Endothelial cell of umbilical vein (primary cell): Measurements from ENCODE around the gene ATR. TPM values are rescaled to one million over a fixed set of nuclear protein-coding genes. Genes with fewer than 3 reads are reported as not detected.

Experiments
- BruUV-seq: library from RNA; stranded (reverse); fragments of 400-500 nt; replicated peaks from 2 replicates; lab custom pipeline; 2021; lab: Mats Ljungman, UMichigan
- CTCF ChIA-PET: fragments of 300-600, 350-600 bp; sonication (Branson Sonifier 250); formaldehyde crosslinking; loops from one replicate; lab custom pipeline; 2021; ENCODE audit warnings: antibody characterized with exemption, inconsistent platforms; lab: Charles Lee
- POLR2A ChIA-PET: fragments of 300-600, 350-600 bp; sonication (Branson Sonifier 250); formaldehyde crosslinking; loops from one replicate; lab custom pipeline; 2021; ENCODE audit warnings: antibody characterized with exemption, inconsistent platforms; lab: Charles Lee
- DNase-seq: peaks from one replicate; pipeline ENCODE4 v3.0.0-alpha.2; 2011; ENCODE audit warnings: low read depth, low spot score
- FAIRE-seq: peaks from 2 replicates; lab custom pipeline; 2011; peaks lifted over from hg19 to GRCh38; lab: Jason Lieb, UNC
- H2AFZ ChIP-seq: 2 replicates; pipeline ENCODE4 v1.6.0; 2012; ENCODE audit warnings: low read depth, low read length, control low read depth, inconsistent platforms
- H3K27ac ChIP-seq: 2 replicates; pipeline ENCODE4 v1.5.1; 2011; ENCODE audit warnings: low read depth, mild to moderate bottlenecking, control low read depth, low read length, moderate library complexity; ENCODE audit not compliant: insufficient read depth
- H3K27me3 ChIP-seq, 2 experiments: 2 replicates each; pipeline versions ENCODE4 v1.6.0 to v1.6.1; 2011; ENCODE audit warnings: low read length in 2 of 2, mixed read lengths in 1 of 2; ENCODE audit not compliant: control insufficient read depth in 2 of 2, insufficient read depth in 2 of 2
- H3K36me3 ChIP-seq, 2 experiments: 2 replicates in 1 of 2; 3 replicates in 1 of 2; pipeline ENCODE4 v1.5.1; 2011; ENCODE audit warnings: low read length in 2 of 2, mild to moderate bottlenecking in 1 of 2, moderate library complexity in 1 of 2; ENCODE audit not compliant: control insufficient read depth in 2 of 2, insufficient read depth in 2 of 2; ENCODE audit errors: extremely low read depth in 1 of 2
- H3K4me1 ChIP-seq: 3 replicates; pipeline ENCODE4 v1.5.1; 2011; ENCODE audit warnings: mild to moderate bottlenecking, low read length; ENCODE audit not compliant: control insufficient read depth, insufficient read depth; ENCODE audit errors: extremely low read depth
- H3K4me2 ChIP-seq: 2 replicates; pipeline ENCODE4 v1.6.1; 2011; ENCODE audit warnings: low read length, control low read depth, mixed read lengths; ENCODE audit not compliant: insufficient read depth
- H3K4me3 ChIP-seq, 3 experiments: fragments of 200-600 bp in 1 of 3; sonication (generic), shearing (Covaris generic) in 1 of 3; replicated peaks in 1 of 3; 2 replicates each; pipeline ENCODE4 v1.5.1; 2011 to 2016; ENCODE audit warnings: control low read depth in 3 of 3, low read length in 3 of 3, mild to moderate bottlenecking in 2 of 3, inconsistent platforms in 1 of 3, low read depth in 1 of 3, moderate library complexity in 1 of 3; ENCODE audit not compliant: insufficient read depth in 1 of 3
- H3K79me2 ChIP-seq: 2 replicates; pipeline ENCODE4 v1.6.0; 2012; ENCODE audit warnings: low read length, inconsistent platforms; ENCODE audit not compliant: control insufficient read depth, insufficient read depth
- H3K9ac ChIP-seq: replicated peaks from 2 replicates; pipeline ENCODE3; 2011; ENCODE audit warnings: low read length, control low read depth; ENCODE audit not compliant: insufficient read depth; ENCODE audit errors: extremely low read depth
- H3K9me1 ChIP-seq: replicated peaks from 3 replicates; pipeline ENCODE4 v1.6.0; 2011; ENCODE audit warnings: mild to moderate bottlenecking, low read length; ENCODE audit not compliant: control insufficient read depth, insufficient read depth; ENCODE audit errors: extremely low read depth
- H3K9me3 ChIP-seq: replicated peaks from 2 replicates; pipeline ENCODE4 v1.5.1; 2012; ENCODE audit warnings: low read length, inconsistent platforms; ENCODE audit not compliant: control insufficient read depth, insufficient read depth
- H4K20me1 ChIP-seq: replicated peaks from 2 replicates; pipeline ENCODE3; 2011; ENCODE audit warnings: mild to moderate bottlenecking, low read length; ENCODE audit not compliant: control insufficient read depth, insufficient read depth; ENCODE audit errors: extremely low read depth
- CTCF ChIP-seq, 2 donors: IDR thresholded peaks; 1 replicate in 1 of 2; 2 replicates in 1 of 2; pipeline ENCODE4 v1.5.1; 2011; ENCODE audit warnings: low read length in 2 of 2, mild to moderate bottlenecking in 2 of 2, moderate library complexity in 2 of 2, control low read depth in 1 of 2, inconsistent platforms in 1 of 2, low read depth in 1 of 2; ENCODE audit not compliant: insufficient read depth in 1 of 2; ENCODE audit errors: extremely low read depth in 1 of 2
- EZH2 ChIP-seq: IDR thresholded peaks from 2 replicates; pipeline ENCODE4 v1.6.1; 2012; ENCODE audit warnings: borderline replicate concordance, low read depth, mild to moderate bottlenecking, moderate library complexity, low read length, inconsistent platforms; ENCODE audit not compliant: severe bottlenecking
- FOS ChIP-seq: IDR thresholded peaks from 2 replicates; pipeline ENCODE4 v1.6.1; 2011; ENCODE audit warnings: mild to moderate bottlenecking, low read length, moderate library complexity, borderline replicate concordance; ENCODE audit not compliant: insufficient read depth
- GATA2 ChIP-seq: IDR thresholded peaks from 2 replicates; pipeline ENCODE4 v1.7.0; 2011; ENCODE audit warnings: low read depth, mild to moderate bottlenecking, moderate library complexity, mixed read lengths, low read length; ENCODE audit not compliant: insufficient read length, insufficient read depth
- JUN ChIP-seq: IDR thresholded peaks from 2 replicates; pipeline ENCODE4 v1.6.1; 2011; ENCODE audit warnings: borderline replicate concordance, low read depth; ENCODE audit not compliant: insufficient read length, insufficient read depth
- MYC ChIP-seq: IDR thresholded peaks from one replicate; pipeline ENCODE4 v1.6.1; 2011; ENCODE audit warnings: mild to moderate bottlenecking, low read depth, low read length
- POLR2A ChIP-seq: IDR thresholded peaks from 2 replicates; pipeline ENCODE4 v1.6.1; 2012; ENCODE audit warnings: low read depth, mild to moderate bottlenecking, control low read depth, low read length
- POLR2AphosphoS5 ChIP-seq: IDR thresholded peaks from 2 replicates; pipeline ENCODE4 v1.6.1; 2012; ENCODE audit warnings: low read depth, mild to moderate bottlenecking, control low read depth, low read length, moderate library complexity; ENCODE audit not compliant: insufficient read depth
- dilution Hi-C: fragments of 300-500 bp; cut with MboI; formaldehyde crosslinking; loops from one replicate; pipeline ENCODE4 v1.15.0; 2019; ENCODE audit warnings: low sequenced_read_pairs; ENCODE audit not compliant: extremely low pct_ligation_motif_present
- intact Hi-C: fragments of 100-400 bp; cut with micrococcal nuclease; formaldehyde crosslinking; loops from one replicate; pipeline ENCODE4 v1.10.0; 2022
- polyA plus RNA-seq, 4 experiments: library from polyadenylated mRNA; depleted of rRNA in 3 of 4; stranded (reverse) in 3 of 4; unstranded in 1 of 4; fragments of >200 nt; gene quantifications; 2 replicates each; pipeline versions ENCODE4 v1.2.1 to v1.2.3, GENCODE V29; 2011 to 2012; ENCODE audit warnings: missing spikeins in 1 of 4
- total RNA-seq: library from RNA; stranded (reverse); gene quantifications from 2 replicates; pipeline ENCODE4 v1.2.3, GENCODE V29; 2021
- TF ChIP-seq, protein P1 (sequence below): IDR thresholded peaks from 2 replicates; pipeline ENCODE4 v1.6.1; 2011; ENCODE audit not compliant: insufficient read depth, insufficient read length

ATR gene
- total and polyA plus RNA-seq, 2 donors (not counting 3 experiments of a cell fraction or from before 2014, with no cell fraction given): 6.3 to 23.6 TPM

GRCh38 chr3:142498397-142499180 is 79.9 kb downstream of the ATR start:
- H3K36me3 ChIP-seq: no peaks in the 10 kb centered on the region
- no peak overlapping the region for H3K4me3 ChIP-seq
- FAIRE-seq (no peak), DNase-seq (no peak)
- H3K27me3 ChIP-seq: no peaks in the 10 kb centered on the region
- CTCF ChIA-PET: interaction anchor here (0.7 kb wide), 1 partner anchor 14 kb away, joined by 3 read pairs; no protein-coding TSS in a partner anchor
- dilution Hi-C loops (no loop called here), intact Hi-C loops (no loop called here)
- no TSS peak for BruUV-seq
- H3K79me2 ChIP-seq: no peaks in the 10 kb centered on the region
- no peak overlapping the region for H3K4me2 ChIP-seq
- peaks cover 10% of the 10 kb centered on the region for H3K4me1 ChIP-seq
- H3K27ac ChIP-seq: peak overlapping the region; percentile 18
- H3K9me1 ChIP-seq: no peaks in the 10 kb centered on the region
- no peak overlapping the region for H2AFZ ChIP-seq
- no peaks in the 10 kb centered on the region for H4K20me1 ChIP-seq
- no peaks in the 10 kb centered on the region for H3K9me3 ChIP-seq
- H3K9ac ChIP-seq: no peak overlapping the region
- POLR2A ChIA-PET: no interaction called here
- no peak for TF ChIP-seq GATA2
- TF ChIP-seq POLR2AphosphoS5: no peak
- TF ChIP-seq POLR2A: no peak
- no peak for TF ChIP-seq EZH2
- no peak for TF ChIP-seq FOS
- no peak for TF ChIP-seq JUN
- TF ChIP-seq, protein P1, sequence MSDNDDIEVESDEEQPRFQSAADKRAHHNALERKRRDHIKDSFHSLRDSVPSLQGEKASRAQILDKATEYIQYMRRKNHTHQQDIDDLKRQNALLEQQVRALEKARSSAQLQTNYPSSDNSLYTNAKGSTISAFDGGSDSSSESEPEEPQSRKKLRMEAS: no peak
- no peak for TF ChIP-seq MYC
- no peak for TF ChIP-seq CTCF (IDR thresholded peaks at IDR 0.05; ENCODE audit: extremely low read depth in 1 of 2, insufficient read depth in 1 of 2, low read depth in 1 of 2, low read length in 2 of 2)
